ENCODE measurements around the gene CARD11.
"Not testable (repeated sequence)": the region's sequence is repeated elsewhere in the genome, so short reads cannot be mapped to it uniquely, and the experiment has no call there.

Gene CARD11

GRCh38 chr7:3033136-3033535, 10.5 kb downstream of the CARD11 start:
- FAIRE-seq (no peak), DNase-seq (ENCODE audit: insufficient read length) (no peak)
- TF ChIP-seq TAF1 (IDR thresholded peaks at IDR 0.05; ENCODE audit: borderline replicate concordance, low read depth, low read length) (no peak), POLR2AphosphoS5 (IDR thresholded peaks at IDR 0.05; ENCODE audit: low read depth, low read length) (no peak), POLR2A (IDR thresholded peaks at IDR 0.05; ENCODE audit: low read depth, low read length) (no peak)

- FAIRE-seq (no peak), DNase-seq (ENCODE audit: insufficient read length) (no peak)
- TF ChIP-seq TAF1 (IDR thresholded peaks at IDR 0.05; ENCODE audit: borderline replicate concordance, low read depth, low read length) (no peak), POLR2A (IDR thresholded peaks at IDR 0.05; ENCODE audit: low read depth, low read length) (no peak), POLR2AphosphoS5 (IDR thresholded peaks at IDR 0.05; ENCODE audit: low read depth, low read length) (no peak)
These were observed 11.4 kb downstream of the CARD11 start for GRCh38 chr7:3032256-3032655.

GRCh38 chr7:3029138-3029537, 14.5 kb downstream of the CARD11 start:
- FAIRE-seq (no peak), DNase-seq (ENCODE audit: insufficient read length) (no peak)
- TF ChIP-seq TAF1 (IDR thresholded peaks at IDR 0.05; ENCODE audit: borderline replicate concordance, low read depth, low read length) (no peak), POLR2A (IDR thresholded peaks at IDR 0.05; ENCODE audit: low read depth, low read length) (no peak), POLR2AphosphoS5 (IDR thresholded peaks at IDR 0.05; ENCODE audit: low read depth, low read length) (no peak)

GRCh38 chr7:3028758-3029093, 14.9 kb downstream of the CARD11 start:
- FAIRE-seq (no peak), DNase-seq (ENCODE audit: insufficient read length) (no peak)
- TF ChIP-seq POLR2A (IDR thresholded peaks at IDR 0.05; ENCODE audit: low read depth, low read length), result no peak
- TF ChIP-seq TAF1 (IDR thresholded peaks at IDR 0.05; ENCODE audit: borderline replicate concordance, low read depth, low read length), result no peak
- TF ChIP-seq POLR2AphosphoS5 (IDR thresholded peaks at IDR 0.05; ENCODE audit: low read depth, low read length), result no peak

- FAIRE-seq, result no peak
- no peak for DNase-seq (ENCODE audit: insufficient read length)
- no peak for TF ChIP-seq POLR2A (IDR thresholded peaks at IDR 0.05; ENCODE audit: low read depth, low read length)
- TF ChIP-seq POLR2AphosphoS5 (IDR thresholded peaks at IDR 0.05; ENCODE audit: low read depth, low read length), result no peak
- TF ChIP-seq TAF1 (IDR thresholded peaks at IDR 0.05; ENCODE audit: borderline replicate concordance, low read depth, low read length), result no peak
These were observed 15.5 kb downstream of the CARD11 start for GRCh38 chr7:3028071-3028757.

GRCh38 chr7:3027005-3027845, 16.4 kb downstream of the CARD11 start:
- FAIRE-seq (no peak), DNase-seq (ENCODE audit: insufficient read length) (no peak)
- no peak for TF ChIP-seq POLR2A (IDR thresholded peaks at IDR 0.05; ENCODE audit: low read depth, low read length)
- TF ChIP-seq POLR2AphosphoS5 (IDR thresholded peaks at IDR 0.05; ENCODE audit: low read depth, low read length), result no peak
- no peak for TF ChIP-seq TAF1 (IDR thresholded peaks at IDR 0.05; ENCODE audit: borderline replicate concordance, low read depth, low read length)

- DNase-seq (ENCODE audit: insufficient read length) (no peak), FAIRE-seq (no peak)
- TF ChIP-seq POLR2A (IDR thresholded peaks at IDR 0.05; ENCODE audit: low read depth, low read length) (no peak), POLR2AphosphoS5 (IDR thresholded peaks at IDR 0.05; ENCODE audit: low read depth, low read length) (no peak), TAF1 (IDR thresholded peaks at IDR 0.05; ENCODE audit: borderline replicate concordance, low read depth, low read length) (no peak)
These were observed 18.1 kb downstream of the CARD11 start for GRCh38 chr7:3025616-3026015.

- DNase-seq (ENCODE audit: insufficient read length) (no peak), FAIRE-seq (no peak)
- no peak for TF ChIP-seq TAF1 (IDR thresholded peaks at IDR 0.05; ENCODE audit: borderline replicate concordance, low read depth, low read length)
- no peak for TF ChIP-seq POLR2A (IDR thresholded peaks at IDR 0.05; ENCODE audit: low read depth, low read length)
- no peak for TF ChIP-seq POLR2AphosphoS5 (IDR thresholded peaks at IDR 0.05; ENCODE audit: low read depth, low read length)
These were observed 21.8 kb downstream of the CARD11 start for GRCh38 chr7:3021825-3022224.

GRCh38 chr7:3021224-3021623, 22.4 kb downstream of the CARD11 start:
- not testable (repeated sequence) for FAIRE-seq; DNase-seq (ENCODE audit: insufficient read length)

GRCh38 chr7:3020416-3020815, 23.3 kb downstream of the CARD11 start:
- TF ChIP-seq POLR2AphosphoS5 (IDR thresholded peaks at IDR 0.05; ENCODE audit: low read depth, low read length) (no peak), TAF1 (IDR thresholded peaks at IDR 0.05; ENCODE audit: borderline replicate concordance, low read depth, low read length) (no peak), POLR2A (IDR thresholded peaks at IDR 0.05; ENCODE audit: low read depth, low read length) (no peak)
- FAIRE-seq, result peak; percentile 30
- no peak for DNase-seq (ENCODE audit: insufficient read length)

- no peak for FAIRE-seq
- TF ChIP-seq POLR2A (IDR thresholded peaks at IDR 0.05; ENCODE audit: low read depth, low read length), result no peak
- TF ChIP-seq TAF1 (IDR thresholded peaks at IDR 0.05; ENCODE audit: borderline replicate concordance, low read depth, low read length), result no peak
- DNase-seq (ENCODE audit: insufficient read length), result no peak
These were observed 23.9 kb downstream of the CARD11 start for GRCh38 chr7:3019801-3020200.

Data from GM12892 (cell line).